SU-DHL-6 (cell line): ENCODE results near the gene IGFLR1.

Experiments
- H2AFZ ChIP-seq: fragments of 200-600 bp; sonication (generic); 2 replicates; pipeline ENCODE4 v1.6.1; 2014; ENCODE audit warnings: low read depth, mild to moderate bottlenecking, moderate library complexity, mixed read lengths, antibody characterized with exemption, low read length; ENCODE audit not compliant: severe bottlenecking
- H3F3A ChIP-seq: fragments of 200-600 bp; shearing (Covaris generic); 2 replicates; pipeline ENCODE4 v1.6.0; 2016; ENCODE audit warnings: antibody characterized with exemption, mild to moderate bottlenecking; ENCODE audit not compliant: insufficient read depth
- H3K27ac ChIP-seq: fragments of 200-600 bp; sonication (generic); 2 replicates; pipeline ENCODE4 v1.5.1; 2016; ENCODE audit warnings: low read depth, mild to moderate bottlenecking, low read length, moderate library complexity, mixed read lengths
- H3K27me3 ChIP-seq: fragments of 200-600 bp; sonication (generic), shearing (Covaris generic); 2 replicates; pipeline ENCODE4 v1.6.0; 2014; ENCODE audit warnings: mild to moderate bottlenecking, low read length
- H3K36me3 ChIP-seq: fragments of 200-600 bp; sonication (generic); 2 replicates; pipeline ENCODE4 v1.6.1; 2014; ENCODE audit warnings: mild to moderate bottlenecking, low read length, mixed read lengths
- H3K4me2 ChIP-seq: fragments of 300-600, 200-600 bp; shearing (Covaris generic), sonication (generic); 2 replicates; pipeline ENCODE4 v1.6.0; 2014; ENCODE audit warnings: low read length, low read depth, mild to moderate bottlenecking; ENCODE audit not compliant: poor library complexity, severe bottlenecking
- H3K4me3 ChIP-seq: fragments of 200-600 bp; sonication (generic); 2 replicates; pipeline ENCODE4 v1.5.1; 2014; ENCODE audit warnings: antibody characterized with exemption, low read length, mild to moderate bottlenecking, mixed read lengths; ENCODE audit not compliant: insufficient read depth, poor library complexity, severe bottlenecking
- H3K79me2 ChIP-seq: fragments of 200-600 bp; sonication (generic); 2 replicates; pipeline ENCODE4 v1.6.1; 2014; ENCODE audit warnings: mild to moderate bottlenecking, low read length, moderate library complexity; ENCODE audit not compliant: insufficient read depth
- H3K9ac ChIP-seq: fragments of 200-600 bp; sonication (generic); 2 replicates; pipeline ENCODE4 v1.7.0; 2014; ENCODE audit warnings: mild to moderate bottlenecking, low read length
- H3K9me2 ChIP-seq: fragments of 200-600 bp; sonication (generic); replicated peaks from 2 replicates; pipeline ENCODE4 v1.6.1; 2014; ENCODE audit warnings: low read length; ENCODE audit not compliant: insufficient read depth
- H3K9me3 ChIP-seq: fragments of 200-600 bp; sonication (generic); 2 replicates; pipeline ENCODE4 v1.6.1; 2014; ENCODE audit warnings: low read length, mixed read lengths; ENCODE audit not compliant: insufficient read depth
- H4K20me1 ChIP-seq: fragments of 200-600 bp; sonication (generic); 2 replicates; pipeline ENCODE4 v1.6.1; 2014; ENCODE audit warnings: low read depth, mild to moderate bottlenecking, antibody characterized with exemption, low read length, moderate library complexity, mixed read lengths
- CTCF ChIP-seq: fragments of 200-600 bp; sonication (generic); IDR thresholded peaks from one replicate; pipeline ENCODE4 v1.5.1; 2017; ENCODE audit warnings: antibody characterized with exemption, mild to moderate bottlenecking, low read length, moderate library complexity; ENCODE audit not compliant: insufficient read depth, poor library complexity, severe bottlenecking
- EZH2phosphoT487 ChIP-seq: fragments of 200-600 bp; sonication (generic), shearing (Covaris generic); conservative IDR thresholded peaks from 2 replicates; pipeline ENCODE4 v1.6.1; 2018; ENCODE audit warnings: mild to moderate bottlenecking, antibody characterized with exemption, low read length, moderate library complexity, mixed read lengths

Gene IGFLR1

DNA sequence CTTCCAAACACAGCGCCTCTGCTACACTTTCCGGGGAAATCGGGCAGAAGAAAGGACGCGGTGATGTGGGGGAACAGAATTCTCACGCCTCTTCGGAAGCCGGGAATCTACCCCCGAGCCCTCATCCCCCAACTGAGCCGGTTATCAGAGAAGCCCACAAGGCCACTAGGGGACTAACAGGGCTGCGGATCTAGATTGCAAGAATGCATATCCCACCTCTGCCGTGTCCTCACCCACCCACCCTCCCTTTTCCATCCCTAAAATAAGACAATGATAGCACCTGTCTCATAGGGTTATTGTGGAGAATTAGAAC lies 1.1 kb downstream of the IGFLR1 start:
- Histone ChIP-seq H3K4me3 (peak overlapping the region; percentile 50), H3K36me3 (no peaks in the 10 kb centered on the region), H3K27ac (peak overlapping the region; percentile 92), H3K4me2 (peak overlapping the region; percentile 89), H3K9me3 (no peaks in the 10 kb centered on the region), H3K9ac (peak overlapping the region; percentile 60), H3K9me2 (no peaks in the 10 kb centered on the region), H3K27me3 (no peaks in the 10 kb centered on the region), H3F3A (peaks cover 13% of the 10 kb centered on the region), H3K79me2 (peaks cover 5% of the 10 kb centered on the region), H2AFZ (no peak overlapping the region), H4K20me1 (no peaks in the 10 kb centered on the region)
- no peak for TF ChIP-seq CTCF

- no peaks in the 10 kb centered on the region for H3K9me2 ChIP-seq
- peak overlapping the region; percentile 89 for H3K4me2 ChIP-seq
- H3K9me3 ChIP-seq, result no peaks in the 10 kb centered on the region
- peak overlapping the region; percentile 69 for H3K4me3 ChIP-seq
- H3K79me2 ChIP-seq, result no peaks in the 10 kb centered on the region; the same call in 1 of the 2 replicates
- no peaks in the 10 kb centered on the region for H3K27me3 ChIP-seq
- H4K20me1 ChIP-seq, result no peaks in the 10 kb centered on the region
- H3K36me3 ChIP-seq, result no peaks in the 10 kb centered on the region
- H3K27ac ChIP-seq, result peak overlapping the region; percentile 92
- peak overlapping the region; percentile 45 for H2AFZ ChIP-seq
- peak overlapping the region; percentile 60 for H3K9ac ChIP-seq
- H3F3A ChIP-seq, result peaks cover 13% of the 10 kb centered on the region
- no peak for TF ChIP-seq CTCF
- no peak for TF ChIP-seq EZH2phosphoT487
Observed at GRCh38 chr19:35740423-35741202, 1.6 kb downstream of the IGFLR1 start.

DNA sequence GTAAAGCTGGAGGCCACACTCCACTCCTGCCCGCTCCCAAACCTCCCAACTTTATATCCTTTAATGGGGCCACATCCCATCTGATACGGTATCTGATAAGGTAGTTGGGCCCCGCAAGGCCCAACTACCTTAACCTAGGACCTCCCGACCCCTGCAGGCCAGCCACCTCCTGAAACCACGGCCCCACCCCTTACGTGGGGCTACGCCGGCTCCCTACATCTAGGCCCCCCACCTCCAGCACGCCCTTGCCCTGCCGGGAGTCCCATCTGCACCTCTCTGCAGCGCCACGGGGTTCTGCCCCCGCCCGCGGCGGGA lies 2.2 kb downstream of the IGFLR1 start:
- H3K9me2 ChIP-seq, result no peaks in the 10 kb centered on the region
- peak overlapping the region; percentile 45 for H2AFZ ChIP-seq
- H3K4me3 ChIP-seq, result peak overlapping the region; percentile 69
- H3K9ac ChIP-seq, result peak overlapping the region; percentile 60
- no peaks in the 10 kb centered on the region for H4K20me1 ChIP-seq
- no peak for TF ChIP-seq EZH2phosphoT487
- H3K4me2 ChIP-seq, result peak overlapping the region; percentile 89
- peak overlapping the region; percentile 33 for H3K27ac ChIP-seq
- H3K27me3 ChIP-seq, result no peaks in the 10 kb centered on the region
- no peaks in the 10 kb centered on the region for H3K79me2 ChIP-seq
- no peaks in the 10 kb centered on the region for H3K36me3 ChIP-seq
- H3K9me3 ChIP-seq, result no peaks in the 10 kb centered on the region
- peaks cover 13% of the 10 kb centered on the region for H3F3A ChIP-seq

- H3K27ac ChIP-seq, result no peak overlapping the region
- peak overlapping the region; percentile 60 for H3K9ac ChIP-seq
- H2AFZ ChIP-seq, result no peak overlapping the region
- no peaks in the 10 kb centered on the region for H3K9me2 ChIP-seq
- H3K9me3 ChIP-seq, result no peaks in the 10 kb centered on the region
- no peaks in the 10 kb centered on the region for H3K36me3 ChIP-seq
- no peaks in the 10 kb centered on the region for H4K20me1 ChIP-seq
- peaks cover 13% of the 10 kb centered on the region for H3F3A ChIP-seq
- TF ChIP-seq CTCF (no peak), EZH2phosphoT487 (no peak)
- H3K4me3 ChIP-seq, result peak overlapping the region; percentile 69
- no peaks in the 10 kb centered on the region for H3K27me3 ChIP-seq
- H3K79me2 ChIP-seq, result no peaks in the 10 kb centered on the region
- peak overlapping the region; percentile 89 for H3K4me2 ChIP-seq
Observed at GRCh38 chr19:35739275-35740107, 2.8 kb downstream of the IGFLR1 start.
